ENCODE measurements around the gene CLDN9. TPM values are rescaled to one million over a fixed set of nuclear protein-coding genes. Genes with fewer than 3 reads are reported as not detected.

CLDN9 gene
- total and polyA plus RNA-seq, 9 of the 15 experiments (the other 6 are each of a cell fraction or from before 2014, with no cell fraction given) = 0.12 to 0.44 (median 0.22) TPM; not detected in 4

DNA sequence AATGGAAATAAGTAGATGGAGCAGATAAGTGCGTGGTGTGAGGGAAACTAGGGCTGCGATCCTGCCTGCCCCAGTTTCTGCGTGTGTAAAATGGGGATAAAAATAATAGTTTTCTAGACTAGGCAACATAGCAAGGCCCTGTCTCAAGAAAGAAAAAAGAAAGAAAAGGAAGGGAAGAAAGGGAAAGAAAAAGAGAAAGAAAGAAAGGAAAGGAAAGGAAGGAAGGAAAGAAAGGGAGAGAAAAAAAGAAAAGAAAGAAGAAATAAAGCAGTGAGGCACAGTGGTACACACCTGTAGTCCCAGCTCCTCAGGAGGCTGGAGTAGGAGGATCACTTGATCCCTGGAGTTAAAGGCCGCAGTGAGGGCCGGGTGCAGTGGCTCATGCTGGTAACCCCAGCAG lies 30.3 kb upstream of the CLDN9 start:
- in situ Hi-C loops (cut with MboI) (no loop called here), intact Hi-C loops (cut with micrococcal nuclease) (loop anchor here (2.0 to 5.0 kb wide), 3 partner anchors 14 to 110 kb away; partner anchors contain the start of gene PAQR4)
- H3K4me2 ChIP-seq (ENCODE audit: insufficient read depth, low read length) = peak overlapping the region; percentile 97
- no peaks in the 10 kb centered on the region for H3K9me1 ChIP-seq (ENCODE audit: control insufficient read depth, insufficient read depth, low read length)
- H3K27me3 ChIP-seq (ENCODE audit: control insufficient read depth in 2 of 2, insufficient read depth in 2 of 2, low read length in 2 of 2) = no peaks in the 10 kb centered on the region
- peak overlapping the region; percentile 48 for H2AFZ ChIP-seq (ENCODE audit: low read depth, low read length)
- peak overlapping the region; percentile 81 to 97; a peak in 3 of 4 replicates for H3K9ac ChIP-seq (ENCODE audit: insufficient read depth in 1 of 2, low read depth in 2 of 2, low read length in 2 of 2)
- FAIRE-seq = peak; percentile 32
- H3K79me2 ChIP-seq (ENCODE audit: control insufficient read depth, insufficient read depth, low read length) = peaks cover 36% of the 10 kb centered on the region
- BruUV-seq (replicated peaks) = no TSS peak
- 16% methylated on average over 5 of the region's 5 CpGs for WGBS (ENCODE audit: insufficient coverage, low coverage, missing lambda C conversion rate)
- peaks cover 19 to 81% of the 10 kb centered on the region in 2 experiments for H3K4me1 ChIP-seq (replicated peaks in 1 of 2; ENCODE audit: control insufficient read depth in 2 of 2, insufficient read depth in 2 of 2, low read length in 2 of 2)
- peak overlapping the region; percentile 99 for H3K27ac ChIP-seq (ENCODE audit: extremely low read depth, low read depth, low read length)
- no peak overlapping the region for H3K4me3 ChIP-seq
- H4K20me1 ChIP-seq (replicated peaks; ENCODE audit: control insufficient read depth, insufficient read depth, low read length) = no peaks in the 10 kb centered on the region
- DNase-seq (ENCODE audit: extremely low read depth in 1 of 4, low spot score in 3 of 4) = no peak
- ChIA-PET CTCF (ENCODE audit: low intra/inter-chr PET ratio) (interaction anchor here (0.5 kb wide), 1 partner anchor 107 kb away, joined by 6 read pairs; no protein-coding TSS in a partner anchor), POLR2A (interaction anchor here (0.6 to 3.5 kb wide), 7 partner anchors 10 to 49 kb away, joined by 3 to 17 read pairs (median 3); partner anchors contain the start of gene TNFRSF12A)
- no peaks in the 10 kb centered on the region for H3K9me3 ChIP-seq (replicated peaks; ENCODE audit: control insufficient read depth, insufficient read depth, low read depth, low read length)
- peaks cover 21% of the 10 kb centered on the region; the same call in 2 of the 3 replicates for H3K36me3 ChIP-seq (ENCODE audit: control insufficient read depth, insufficient read depth, low read length)
- no peak for ATAC-seq
- TF ChIP-seq, protein P1, sequence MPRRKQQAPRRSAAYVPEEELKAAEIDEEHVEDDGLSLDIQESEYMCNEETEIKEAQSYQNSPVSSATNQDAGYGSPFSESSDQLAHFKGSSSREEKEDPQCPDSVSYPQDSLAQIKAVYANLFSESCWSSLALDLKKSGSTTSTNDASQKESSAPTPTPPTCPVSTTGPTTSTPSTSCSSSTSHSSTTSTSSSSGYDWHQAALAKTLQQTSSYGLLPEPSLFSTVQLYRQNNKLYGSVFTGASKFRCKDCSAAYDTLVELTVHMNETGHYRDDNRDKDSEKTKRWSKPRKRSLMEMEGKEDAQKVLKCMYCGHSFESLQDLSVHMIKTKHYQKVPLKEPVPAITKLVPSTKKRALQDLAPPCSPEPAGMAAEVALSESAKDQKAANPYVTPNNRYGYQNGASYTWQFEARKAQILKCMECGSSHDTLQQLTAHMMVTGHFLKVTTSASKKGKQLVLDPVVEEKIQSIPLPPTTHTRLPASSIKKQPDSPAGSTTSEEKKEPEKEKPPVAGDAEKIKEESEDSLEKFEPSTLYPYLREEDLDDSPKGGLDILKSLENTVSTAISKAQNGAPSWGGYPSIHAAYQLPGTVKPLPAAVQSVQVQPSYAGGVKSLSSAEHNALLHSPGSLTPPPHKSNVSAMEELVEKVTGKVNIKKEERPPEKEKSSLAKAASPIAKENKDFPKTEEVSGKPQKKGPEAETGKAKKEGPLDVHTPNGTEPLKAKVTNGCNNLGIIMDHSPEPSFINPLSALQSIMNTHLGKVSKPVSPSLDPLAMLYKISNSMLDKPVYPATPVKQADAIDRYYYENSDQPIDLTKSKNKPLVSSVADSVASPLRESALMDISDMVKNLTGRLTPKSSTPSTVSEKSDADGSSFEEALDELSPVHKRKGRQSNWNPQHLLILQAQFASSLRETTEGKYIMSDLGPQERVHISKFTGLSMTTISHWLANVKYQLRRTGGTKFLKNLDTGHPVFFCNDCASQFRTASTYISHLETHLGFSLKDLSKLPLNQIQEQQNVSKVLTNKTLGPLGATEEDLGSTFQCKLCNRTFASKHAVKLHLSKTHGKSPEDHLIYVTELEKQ (CRISPR knock-in tag; IDR thresholded peaks at IDR 0.05) = no peak
- TF ChIP-seq DIDO1 (tag; IDR thresholded peaks at IDR 0.05; ENCODE audit: low read depth) (no peak), TSC22D4 (tag; IDR thresholded peaks at IDR 0.05) (no peak), ZNF324 (CRISPR knock-in tag; IDR thresholded peaks at IDR 0.05) (no peak), KAT7 (CRISPR knock-in tag; IDR thresholded peaks at IDR 0.05; ENCODE audit: borderline replicate concordance) (no peak), EHMT2 (IDR thresholded peaks at IDR 0.05) (0 out of 2 replicates have a peak, but pooled peaks have one; percentile 28), ZC3H11A (IDR thresholded peaks at IDR 0.05; ENCODE audit: low read depth, low read length) (no peak), TBL1XR1 (IDR thresholded peaks at IDR 0.05; ENCODE audit: low read length in 2 of 2) (no peak), YBX1 (IDR thresholded peaks at IDR 0.05) (no peak), BCOR (IDR thresholded peaks at IDR 0.05) (peak; percentile 88), ZNF124 (CRISPR knock-in tag; IDR thresholded peaks at IDR 0.05) (no peak), ARNT (IDR thresholded peaks at IDR 0.05) (peak; percentile 32 to 56; a peak in 3 of 4 replicates), RFX7 (CRISPR knock-in tag; IDR thresholded peaks at IDR 0.05) (no peak), ZNF232 (CRISPR knock-in tag; IDR thresholded peaks at IDR 0.05) (no peak), MCM5 (IDR thresholded peaks at IDR 0.05; ENCODE audit: low read depth) (no peak)
- TF ChIP-seq, protein P2, sequence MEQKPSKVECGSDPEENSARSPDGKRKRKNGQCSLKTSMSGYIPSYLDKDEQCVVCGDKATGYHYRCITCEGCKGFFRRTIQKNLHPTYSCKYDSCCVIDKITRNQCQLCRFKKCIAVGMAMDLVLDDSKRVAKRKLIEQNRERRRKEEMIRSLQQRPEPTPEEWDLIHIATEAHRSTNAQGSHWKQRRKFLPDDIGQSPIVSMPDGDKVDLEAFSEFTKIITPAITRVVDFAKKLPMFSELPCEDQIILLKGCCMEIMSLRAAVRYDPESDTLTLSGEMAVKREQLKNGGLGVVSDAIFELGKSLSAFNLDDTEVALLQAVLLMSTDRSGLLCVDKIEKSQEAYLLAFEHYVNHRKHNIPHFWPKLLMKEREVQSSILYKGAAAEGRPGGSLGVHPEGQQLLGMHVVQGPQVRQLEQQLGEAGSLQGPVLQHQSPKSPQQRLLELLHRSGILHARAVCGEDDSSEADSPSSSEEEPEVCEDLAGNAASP (IDR thresholded peaks at IDR 0.05) = no peak
- TF ChIP-seq, protein P3, sequence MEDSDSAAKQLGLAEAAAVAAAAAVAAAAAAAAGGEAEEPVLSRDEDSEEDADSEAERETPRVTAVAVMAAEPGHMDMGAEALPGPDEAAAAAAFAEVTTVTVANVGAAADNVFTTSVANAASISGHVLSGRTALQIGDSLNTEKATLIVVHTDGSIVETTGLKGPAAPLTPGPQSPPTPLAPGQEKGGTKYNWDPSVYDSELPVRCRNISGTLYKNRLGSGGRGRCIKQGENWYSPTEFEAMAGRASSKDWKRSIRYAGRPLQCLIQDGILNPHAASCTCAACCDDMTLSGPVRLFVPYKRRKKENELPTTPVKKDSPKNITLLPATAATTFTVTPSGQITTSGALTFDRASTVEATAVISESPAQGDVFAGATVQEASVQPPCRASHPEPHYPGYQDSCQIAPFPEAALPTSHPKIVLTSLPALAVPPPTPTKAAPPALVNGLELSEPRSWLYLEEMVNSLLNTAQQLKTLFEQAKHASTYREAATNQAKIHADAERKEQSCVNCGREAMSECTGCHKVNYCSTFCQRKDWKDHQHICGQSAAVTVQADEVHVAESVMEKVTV (CRISPR knock-in tag; IDR thresholded peaks at IDR 0.05) = no peak
